ENCODE measurements around the gene CDK5RAP3. TPM values are rescaled to one million over a fixed set of nuclear protein-coding genes. Genes with fewer than 3 reads are reported as not detected.

Gene CDK5RAP3
- total and polyA plus RNA-seq, 2 experiments from 2014 or later: 124 to 179 TPM

DNA sequence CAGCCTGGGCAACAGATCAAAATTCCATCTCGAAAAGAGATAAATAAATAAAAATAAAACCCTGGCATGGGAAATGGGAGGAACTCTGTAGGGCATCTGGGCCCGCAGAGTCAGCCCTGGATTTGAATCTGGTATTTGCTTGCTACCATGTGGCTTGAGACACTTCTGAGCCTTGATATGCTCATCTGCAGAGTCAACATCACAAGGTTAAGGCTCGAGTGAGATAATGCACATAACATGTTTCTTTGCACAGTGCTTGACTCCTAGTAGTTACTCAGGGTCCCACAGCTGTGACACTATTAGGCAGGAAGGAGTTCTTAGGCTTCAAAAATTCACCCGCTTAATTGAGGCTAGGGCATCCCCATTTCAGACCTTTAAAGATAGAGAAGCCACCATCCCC, 21.3 kb downstream of the CDK5RAP3 start:
- no peak for DNase-seq (ENCODE audit: low spot score)
- TF ChIP-seq EZH2phosphoT487 (IDR thresholded peaks at IDR 0.05; ENCODE audit: low read depth, severe bottlenecking, unreplicated experiment) (no peak), EZH2 (IDR thresholded peaks at IDR 0.05; ENCODE audit: borderline replicate concordance) (no peak)
- TF ChIP-seq, protein P1, sequence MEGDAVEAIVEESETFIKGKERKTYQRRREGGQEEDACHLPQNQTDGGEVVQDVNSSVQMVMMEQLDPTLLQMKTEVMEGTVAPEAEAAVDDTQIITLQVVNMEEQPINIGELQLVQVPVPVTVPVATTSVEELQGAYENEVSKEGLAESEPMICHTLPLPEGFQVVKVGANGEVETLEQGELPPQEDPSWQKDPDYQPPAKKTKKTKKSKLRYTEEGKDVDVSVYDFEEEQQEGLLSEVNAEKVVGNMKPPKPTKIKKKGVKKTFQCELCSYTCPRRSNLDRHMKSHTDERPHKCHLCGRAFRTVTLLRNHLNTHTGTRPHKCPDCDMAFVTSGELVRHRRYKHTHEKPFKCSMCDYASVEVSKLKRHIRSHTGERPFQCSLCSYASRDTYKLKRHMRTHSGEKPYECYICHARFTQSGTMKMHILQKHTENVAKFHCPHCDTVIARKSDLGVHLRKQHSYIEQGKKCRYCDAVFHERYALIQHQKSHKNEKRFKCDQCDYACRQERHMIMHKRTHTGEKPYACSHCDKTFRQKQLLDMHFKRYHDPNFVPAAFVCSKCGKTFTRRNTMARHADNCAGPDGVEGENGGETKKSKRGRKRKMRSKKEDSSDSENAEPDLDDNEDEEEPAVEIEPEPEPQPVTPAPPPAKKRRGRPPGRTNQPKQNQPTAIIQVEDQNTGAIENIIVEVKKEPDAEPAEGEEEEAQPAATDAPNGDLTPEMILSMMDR (IDR thresholded peaks at IDR 0.05; ENCODE audit: poor library complexity): no peak
- H3K9me2 ChIP-seq (replicated peaks; ENCODE audit: insufficient read depth): no peaks in the 10 kb centered on the region
- no peaks in the 10 kb centered on the region for H3K36me3 ChIP-seq (replicated peaks; ENCODE audit: insufficient read depth, low read depth)
- no peaks in the 10 kb centered on the region for H3K9me3 ChIP-seq (ENCODE audit: low read depth)
- no peak overlapping the region for H3K4me3 ChIP-seq
- 81% methylated on average over 4 of the region's 4 CpGs for WGBS (ENCODE audit: low lambda C conversion rate, missing lambda C conversion rate)
- no peak overlapping the region for H3K4me2 ChIP-seq
- no peaks in the 10 kb centered on the region for H3K79me2 ChIP-seq
- no peaks in the 10 kb centered on the region for H3K27me3 ChIP-seq
- no peak overlapping the region for H3K27ac ChIP-seq
- peaks cover 8% of the 10 kb centered on the region for H3K4me1 ChIP-seq (ENCODE audit: insufficient read depth)
- H4K20me1 ChIP-seq (ENCODE audit: insufficient read depth, poor library complexity, severe bottlenecking): no peaks in the 10 kb centered on the region
- no peak overlapping the region for H2AFZ ChIP-seq

DNA sequence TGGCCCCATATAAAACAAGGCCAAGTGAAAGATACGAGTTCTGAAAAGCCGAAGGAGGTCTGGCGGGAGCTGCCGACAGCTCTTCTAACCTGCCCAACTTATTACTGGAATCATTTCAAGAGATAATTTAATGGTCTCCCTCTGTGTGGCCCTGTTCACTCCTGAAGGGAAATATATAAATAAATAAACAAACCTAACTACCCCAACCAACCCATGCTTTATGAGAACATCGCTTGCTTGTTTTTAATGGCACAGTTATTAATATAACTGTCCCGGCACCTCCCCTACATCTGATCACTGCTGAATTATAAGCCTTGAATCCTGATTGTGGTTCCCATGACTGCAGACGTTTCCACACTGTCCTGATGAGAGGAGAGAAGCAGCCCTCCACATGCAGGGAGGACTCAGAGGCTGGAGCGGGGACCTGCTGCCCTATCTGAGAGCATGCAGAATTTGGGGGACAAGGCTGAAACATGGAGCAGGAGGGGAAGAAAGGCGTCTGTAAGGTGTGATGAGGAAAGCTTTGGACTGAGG, 22.2 kb downstream of the CDK5RAP3 start:
- DNase-seq (ENCODE audit: low spot score): no peak
- Histone ChIP-seq H3K27me3 (no peaks in the 10 kb centered on the region), H3K79me2 (no peaks in the 10 kb centered on the region), H2AFZ (no peak overlapping the region), H3K36me3 (replicated peaks; ENCODE audit: insufficient read depth, low read depth) (no peaks in the 10 kb centered on the region), H3K27ac (no peak overlapping the region), H3K4me1 (ENCODE audit: insufficient read depth) (no peaks in the 10 kb centered on the region), H4K20me1 (ENCODE audit: insufficient read depth, poor library complexity, severe bottlenecking) (no peaks in the 10 kb centered on the region), H3K4me2 (no peak overlapping the region), H3K9me3 (ENCODE audit: low read depth) (no peaks in the 10 kb centered on the region), H3K9me2 (replicated peaks; ENCODE audit: insufficient read depth) (no peaks in the 10 kb centered on the region), H3K4me3 (no peak overlapping the region)
- TF ChIP-seq EZH2 (IDR thresholded peaks at IDR 0.05; ENCODE audit: borderline replicate concordance) (no peak), EZH2phosphoT487 (IDR thresholded peaks at IDR 0.05; ENCODE audit: low read depth, severe bottlenecking, unreplicated experiment) (no peak)
- TF ChIP-seq, protein P1 (IDR thresholded peaks at IDR 0.05; ENCODE audit: poor library complexity): no peak
- 61% methylated on average over 9 of the region's 9 CpGs for WGBS (ENCODE audit: low lambda C conversion rate, missing lambda C conversion rate)

DNA sequence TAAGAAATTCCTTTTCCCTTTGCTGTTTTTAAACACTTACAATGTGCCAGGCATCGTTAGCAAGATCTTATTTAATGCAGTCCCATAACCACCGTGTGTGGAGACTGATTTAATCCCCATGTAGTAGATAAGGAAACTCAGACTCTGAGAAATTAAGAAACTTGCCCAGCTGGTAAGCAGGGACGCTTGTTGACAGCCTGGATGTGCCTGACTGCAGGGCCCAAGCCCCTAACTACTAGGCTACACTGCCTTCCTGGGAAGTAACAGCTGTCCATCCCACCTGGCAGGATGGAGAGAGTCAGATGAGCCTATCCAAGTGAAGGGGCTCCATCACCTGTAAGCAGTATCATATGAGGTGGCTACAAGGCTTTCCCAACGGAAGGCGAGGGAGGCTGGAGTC, 23.1 kb downstream of the CDK5RAP3 start:
- H3K4me1 ChIP-seq (ENCODE audit: insufficient read depth): no peaks in the 10 kb centered on the region

More for the DNA sequence above, 23.1 kb downstream of the CDK5RAP3 start:
- Histone ChIP-seq H3K9me3 (ENCODE audit: low read depth) (no peaks in the 10 kb centered on the region), H4K20me1 (ENCODE audit: insufficient read depth, poor library complexity, severe bottlenecking) (no peaks in the 10 kb centered on the region), H3K36me3 (replicated peaks; ENCODE audit: insufficient read depth, low read depth) (no peaks in the 10 kb centered on the region), H3K4me3 (no peak overlapping the region), H3K9me2 (replicated peaks; ENCODE audit: insufficient read depth) (no peaks in the 10 kb centered on the region), H3K79me2 (no peaks in the 10 kb centered on the region), H3K27me3 (no peaks in the 10 kb centered on the region), H3K4me2 (no peak overlapping the region), H3K27ac (no peak overlapping the region), H2AFZ (no peak overlapping the region)
- DNase-seq (ENCODE audit: low spot score): no peak
- WGBS (ENCODE audit: low lambda C conversion rate, missing lambda C conversion rate): 74% methylated on average over 5 of the region's 5 CpGs
- TF ChIP-seq EZH2phosphoT487 (IDR thresholded peaks at IDR 0.05; ENCODE audit: low read depth, severe bottlenecking, unreplicated experiment): no peak
- TF ChIP-seq EZH2 (IDR thresholded peaks at IDR 0.05; ENCODE audit: borderline replicate concordance): no peak
- TF ChIP-seq, protein P1 (IDR thresholded peaks at IDR 0.05; ENCODE audit: poor library complexity): no peak

Data from hepatocyte (in vitro differentiated cells).